Kidney epithelial cell (primary cell): ENCODE results near the gene MED13. TPM values are rescaled to one million over a fixed set of nuclear protein-coding genes. Genes with fewer than 3 reads are reported as not detected.

Experiments
- DNase-seq: peaks from one replicate; pipeline ENCODE4 v3.0.0-alpha.2; 2010; ENCODE audit warnings: low read depth
- H3K27me3 ChIP-seq: 2 replicates; pipeline ENCODE4 v1.6.0; 2011; ENCODE audit warnings: low read length; ENCODE audit not compliant: control insufficient read depth, insufficient read depth
- H3K36me3 ChIP-seq: 2 replicates; pipeline ENCODE4 v1.5.1; 2011; ENCODE audit warnings: low read length; ENCODE audit not compliant: control insufficient read depth, insufficient read depth
- H3K4me3 ChIP-seq: 2 replicates; pipeline ENCODE4 v1.5.1; 2011; ENCODE audit warnings: low read depth, mild to moderate bottlenecking, control low read depth, low read length
- total RNA-seq: library from RNA; depleted of rRNA; stranded (reverse); fragments of >200 nt; gene quantifications from 2 replicates; pipeline ENCODE4 v1.2.3, GENCODE V29; 2015
- TF ChIP-seq, protein P1 (sequence below): IDR thresholded peaks from 2 replicates; pipeline ENCODE4 v1.5.1; 2011; ENCODE audit warnings: mild to moderate bottlenecking, moderate library complexity, low read length, control low read depth, inconsistent platforms; ENCODE audit not compliant: insufficient read depth, poor library complexity, severe bottlenecking

MED13 gene
- 33.8 and 34.4 TPM in 2 replicates for total RNA-seq

DNA sequence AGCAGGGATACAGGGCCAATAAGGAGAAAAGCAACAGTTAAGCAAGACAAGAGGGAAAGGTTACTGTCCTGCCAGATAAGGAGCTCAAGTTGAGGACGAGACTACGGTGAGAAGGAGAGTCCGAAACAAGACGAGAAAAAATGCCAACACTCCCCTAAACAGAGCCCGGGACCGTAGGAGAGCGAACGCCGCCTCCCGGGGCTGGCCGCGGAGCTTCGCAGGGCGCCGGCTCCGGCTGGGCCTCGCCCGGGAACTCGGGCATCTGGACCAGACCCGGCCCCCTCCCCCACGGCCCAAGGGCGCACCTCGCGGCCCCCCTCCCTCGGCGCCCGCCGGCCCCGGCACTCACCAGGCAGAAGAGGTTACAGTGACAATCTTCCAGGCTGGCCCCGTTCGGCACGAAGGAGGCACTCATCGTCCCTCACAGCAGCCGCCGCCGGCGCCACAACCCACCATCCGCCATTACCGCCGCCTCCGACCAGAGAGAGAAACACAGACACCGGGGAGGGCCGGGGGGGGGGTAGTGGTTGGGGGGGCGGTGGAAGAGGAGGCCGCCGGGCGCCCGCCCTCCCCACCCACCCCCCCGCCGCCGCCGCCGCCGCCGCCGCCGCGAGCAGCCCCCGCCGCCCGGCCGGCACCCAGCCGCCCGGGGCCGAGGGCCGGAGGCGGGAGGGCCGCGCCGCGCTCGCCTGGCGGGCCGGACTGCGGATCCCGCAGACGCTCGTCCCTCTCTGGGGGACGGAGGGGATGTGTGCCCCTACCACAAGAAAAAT, at the start of gene MED13:
TSS of gene MED13 (minus strand) at position 488 of the 773 bp plus-strand sequence. CDS start at position 415, 73 bp downstream.
- TF ChIP-seq, protein P1, sequence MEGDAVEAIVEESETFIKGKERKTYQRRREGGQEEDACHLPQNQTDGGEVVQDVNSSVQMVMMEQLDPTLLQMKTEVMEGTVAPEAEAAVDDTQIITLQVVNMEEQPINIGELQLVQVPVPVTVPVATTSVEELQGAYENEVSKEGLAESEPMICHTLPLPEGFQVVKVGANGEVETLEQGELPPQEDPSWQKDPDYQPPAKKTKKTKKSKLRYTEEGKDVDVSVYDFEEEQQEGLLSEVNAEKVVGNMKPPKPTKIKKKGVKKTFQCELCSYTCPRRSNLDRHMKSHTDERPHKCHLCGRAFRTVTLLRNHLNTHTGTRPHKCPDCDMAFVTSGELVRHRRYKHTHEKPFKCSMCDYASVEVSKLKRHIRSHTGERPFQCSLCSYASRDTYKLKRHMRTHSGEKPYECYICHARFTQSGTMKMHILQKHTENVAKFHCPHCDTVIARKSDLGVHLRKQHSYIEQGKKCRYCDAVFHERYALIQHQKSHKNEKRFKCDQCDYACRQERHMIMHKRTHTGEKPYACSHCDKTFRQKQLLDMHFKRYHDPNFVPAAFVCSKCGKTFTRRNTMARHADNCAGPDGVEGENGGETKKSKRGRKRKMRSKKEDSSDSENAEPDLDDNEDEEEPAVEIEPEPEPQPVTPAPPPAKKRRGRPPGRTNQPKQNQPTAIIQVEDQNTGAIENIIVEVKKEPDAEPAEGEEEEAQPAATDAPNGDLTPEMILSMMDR, result no peak
- Histone ChIP-seq H3K4me3 (peak within 1 kb of the TSS; percentile 95), H3K27me3 (no peaks in the 10 kb centered on the region), H3K36me3 (no peaks in the 10 kb centered on the region)
- DNase-seq, result no peak

GRCh38 chr17:62112229-62112628, 47.2 kb upstream of the MED13 start:
- no peak overlapping the region for H3K4me3 ChIP-seq
- no peaks in the 10 kb centered on the region for H3K27me3 ChIP-seq
- TF ChIP-seq, protein P1, result no peak
- DNase-seq, result no peak
- no peaks in the 10 kb centered on the region for H3K36me3 ChIP-seq

DNA sequence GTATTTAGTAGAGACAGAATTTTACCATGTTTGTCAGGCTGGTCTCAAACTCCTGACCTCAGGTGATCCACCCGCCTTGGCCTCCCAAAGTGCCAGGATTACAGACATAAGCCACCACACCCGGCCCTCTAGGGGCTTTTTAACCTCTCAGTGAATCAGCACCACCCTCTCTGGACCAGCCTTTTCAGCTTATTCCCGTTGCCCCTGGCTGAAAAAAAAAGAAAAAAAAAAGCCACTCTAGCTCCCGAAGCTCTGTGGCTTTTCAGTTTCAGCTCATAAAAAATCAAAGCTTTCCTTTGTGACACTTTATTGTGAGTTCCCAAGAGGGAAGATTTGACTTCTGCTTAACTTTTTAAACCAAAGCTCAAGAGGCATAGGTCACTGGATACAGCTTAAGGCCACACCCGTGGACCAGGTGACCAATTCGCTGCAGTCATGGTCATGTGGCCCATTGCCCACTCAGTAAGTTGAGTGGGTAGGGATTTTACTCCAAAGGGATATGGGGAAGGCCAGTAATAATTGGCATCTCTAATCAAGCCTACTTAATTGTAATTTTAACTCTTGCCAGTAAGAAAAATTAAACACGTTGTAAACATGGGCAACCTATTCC, 46.6 kb upstream of the MED13 start:
- DNase-seq, result no peak
- TF ChIP-seq, protein P1, result no peak
- Histone ChIP-seq H3K4me3 (no peak overlapping the region), H3K36me3 (no peaks in the 10 kb centered on the region), H3K27me3 (no peaks in the 10 kb centered on the region)

DNA sequence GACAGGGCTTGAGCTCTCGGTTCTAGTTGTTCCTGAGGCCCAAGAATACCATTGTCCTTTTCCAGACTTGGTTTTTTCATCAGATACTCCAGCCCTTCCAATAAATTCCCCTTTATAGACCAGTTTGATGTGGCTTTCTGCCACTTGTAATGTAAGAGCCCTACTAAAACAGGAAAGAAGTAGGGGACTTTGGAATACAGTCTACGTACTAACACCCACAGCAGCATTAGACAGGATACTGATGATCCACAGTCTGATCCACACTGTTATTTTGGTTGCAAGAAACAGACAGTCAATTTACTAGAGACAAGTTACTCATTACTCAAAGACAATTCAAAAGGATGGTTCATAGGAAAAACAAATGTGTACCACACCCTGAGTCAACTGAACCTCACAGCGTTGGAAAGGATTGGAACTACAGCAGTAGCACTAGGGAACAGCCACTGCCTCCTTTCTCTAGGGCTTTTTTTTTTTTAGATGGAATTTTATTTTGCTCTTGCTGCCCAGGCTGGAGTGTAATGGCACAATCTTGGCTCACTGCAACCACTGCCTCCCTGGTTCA, 45.9 kb upstream of the MED13 start:
- Histone ChIP-seq H3K27me3 (no peaks in the 10 kb centered on the region), H3K36me3 (no peaks in the 10 kb centered on the region), H3K4me3 (no peak overlapping the region)
- DNase-seq, result no peak
- TF ChIP-seq, protein P1, result no peak

DNA sequence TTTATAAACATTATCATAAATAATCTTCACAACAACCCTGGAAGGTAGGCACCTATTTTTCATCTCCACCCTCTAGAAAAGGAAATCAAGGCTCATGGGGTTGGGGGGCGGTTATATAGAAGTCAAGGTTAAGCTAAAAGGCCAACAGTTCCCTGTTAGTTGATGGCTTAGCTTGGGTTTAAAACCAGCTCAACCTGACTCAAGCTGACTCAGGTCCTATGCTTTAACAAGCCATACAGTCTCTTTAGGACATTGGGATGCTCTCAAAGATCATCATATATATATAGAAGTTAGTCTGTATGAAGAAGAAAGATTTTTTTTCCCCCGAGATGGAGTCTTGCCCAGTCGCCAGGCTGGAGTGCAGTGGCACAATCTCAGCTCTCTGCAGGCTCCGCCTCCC, 44.8 kb upstream of the MED13 start:
- TF ChIP-seq, protein P1, result no peak
- no peak for DNase-seq
- H3K27me3 ChIP-seq, result no peaks in the 10 kb centered on the region
- H3K4me3 ChIP-seq, result no peak overlapping the region
- H3K36me3 ChIP-seq, result no peaks in the 10 kb centered on the region
